ENCODE results near the gene WWOX. TPM values are rescaled to one million over a fixed set of nuclear protein-coding genes. Genes with fewer than 3 reads are reported as not detected.

Gene WWOX
- total RNA-seq, 4 donors from 2014 or later: 76.8 to 102 (median 83.6) TPM

- Histone ChIP-seq H3K4me1 (peaks cover 0 to 5% (median 0%) of the 10 kb centered on the region in 4 donors), H3K36me3 (no peaks in the 10 kb centered on the region), H3K27ac (no peak overlapping the region), H3K27me3 (no peaks in the 10 kb centered on the region), H3K4me3 (no peak overlapping the region), H3K9me3 (no peaks in the 10 kb centered on the region)
- 97 to 99% methylated on average over 2 of the region's 2 CpGs for WGBS, 2 donors
- DNase-seq (ENCODE audit: low spot score in 2 of 2): no peak
- TF ChIP-seq EP300 (IDR thresholded peaks at IDR 0.05) (no peak), POLR2A (IDR thresholded peaks at IDR 0.05) (no peak)
- TF ChIP-seq, protein P1, sequence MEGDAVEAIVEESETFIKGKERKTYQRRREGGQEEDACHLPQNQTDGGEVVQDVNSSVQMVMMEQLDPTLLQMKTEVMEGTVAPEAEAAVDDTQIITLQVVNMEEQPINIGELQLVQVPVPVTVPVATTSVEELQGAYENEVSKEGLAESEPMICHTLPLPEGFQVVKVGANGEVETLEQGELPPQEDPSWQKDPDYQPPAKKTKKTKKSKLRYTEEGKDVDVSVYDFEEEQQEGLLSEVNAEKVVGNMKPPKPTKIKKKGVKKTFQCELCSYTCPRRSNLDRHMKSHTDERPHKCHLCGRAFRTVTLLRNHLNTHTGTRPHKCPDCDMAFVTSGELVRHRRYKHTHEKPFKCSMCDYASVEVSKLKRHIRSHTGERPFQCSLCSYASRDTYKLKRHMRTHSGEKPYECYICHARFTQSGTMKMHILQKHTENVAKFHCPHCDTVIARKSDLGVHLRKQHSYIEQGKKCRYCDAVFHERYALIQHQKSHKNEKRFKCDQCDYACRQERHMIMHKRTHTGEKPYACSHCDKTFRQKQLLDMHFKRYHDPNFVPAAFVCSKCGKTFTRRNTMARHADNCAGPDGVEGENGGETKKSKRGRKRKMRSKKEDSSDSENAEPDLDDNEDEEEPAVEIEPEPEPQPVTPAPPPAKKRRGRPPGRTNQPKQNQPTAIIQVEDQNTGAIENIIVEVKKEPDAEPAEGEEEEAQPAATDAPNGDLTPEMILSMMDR (IDR thresholded peaks at IDR 0.05): no peak
Observed at GRCh38 chr16:79042141-79042540, 942.7 kb downstream of the WWOX start.

DNA sequence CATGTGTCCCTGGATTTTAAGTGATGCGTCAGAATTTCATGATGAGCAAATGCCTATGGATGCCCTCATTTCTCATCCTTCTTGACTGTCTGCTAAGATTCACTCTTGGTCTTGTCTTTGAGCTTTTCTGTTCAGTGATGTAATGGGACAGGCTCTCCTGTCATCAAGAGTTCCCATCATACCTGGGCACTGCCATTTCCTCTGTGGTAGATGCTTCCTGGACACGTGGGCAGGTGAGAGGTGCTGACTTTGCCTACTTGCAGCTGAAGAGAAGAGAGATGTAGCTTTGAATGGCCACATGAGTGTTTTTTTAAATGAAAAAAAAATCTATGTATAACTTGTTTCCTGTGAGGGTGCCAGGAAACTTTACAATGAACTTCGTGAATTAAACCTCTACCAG, 943.4 kb downstream of the WWOX start:
- no peak overlapping the region for H3K27ac ChIP-seq
- DNase-seq (ENCODE audit: low spot score in 2 of 2): no peak
- 64 to 65% methylated on average over 3 of the region's 3 CpGs for WGBS, 2 donors
- H3K36me3 ChIP-seq: no peaks in the 10 kb centered on the region
- H3K9me3 ChIP-seq: no peaks in the 10 kb centered on the region
- no peak for TF ChIP-seq EP300 (IDR thresholded peaks at IDR 0.05)
- no peak for TF ChIP-seq POLR2A (IDR thresholded peaks at IDR 0.05)
- TF ChIP-seq, protein P1 (IDR thresholded peaks at IDR 0.05): no peak
- no peak overlapping the region for H3K4me3 ChIP-seq
- peaks cover 0 to 2% (median 0%) of the 10 kb centered on the region in 4 donors for H3K4me1 ChIP-seq
- H3K27me3 ChIP-seq: no peaks in the 10 kb centered on the region

- Histone ChIP-seq H3K4me3 (no peak overlapping the region), H3K4me1 (no peaks in the 10 kb centered on the region), H3K27me3 (no peaks in the 10 kb centered on the region), H3K36me3 (no peaks in the 10 kb centered on the region), H3K9me3 (no peaks in the 10 kb centered on the region), H3K27ac (no peak overlapping the region)
- no peak for DNase-seq (ENCODE audit: low spot score in 2 of 2)
- TF ChIP-seq POLR2A (IDR thresholded peaks at IDR 0.05): no peak
- no peak for TF ChIP-seq EP300 (IDR thresholded peaks at IDR 0.05)
- TF ChIP-seq, protein P1 (IDR thresholded peaks at IDR 0.05): no peak
- 44 to 52% methylated on average over 2 of the region's 2 CpGs for WGBS, 2 donors
Observed at GRCh38 chr16:79045191-79045590, 945.7 kb downstream of the WWOX start.

- 82 to 83% methylated on average over 3 of the region's 3 CpGs for WGBS, 2 donors
- DNase-seq (ENCODE audit: low spot score in 2 of 2): no peak
- Histone ChIP-seq H3K27me3 (no peaks in the 10 kb centered on the region), H3K9me3 (no peaks in the 10 kb centered on the region), H3K36me3 (no peaks in the 10 kb centered on the region), H3K4me3 (no peak overlapping the region), H3K4me1 (no peaks in the 10 kb centered on the region), H3K27ac (no peak overlapping the region)
- TF ChIP-seq EP300 (IDR thresholded peaks at IDR 0.05): no peak
- TF ChIP-seq, protein P1 (IDR thresholded peaks at IDR 0.05): peak in 2 of 5 experiments; percentile 17 to 18
Observed at GRCh38 chr16:79047337-79047736, 947.9 kb downstream of the WWOX start.

- Histone ChIP-seq H3K9me3 (no peaks in the 10 kb centered on the region), H3K4me3 (no peak overlapping the region), H3K27ac (no peak overlapping the region), H3K36me3 (no peaks in the 10 kb centered on the region), H3K4me1 (no peaks in the 10 kb centered on the region), H3K27me3 (no peaks in the 10 kb centered on the region)
- TF ChIP-seq POLR2A (IDR thresholded peaks at IDR 0.05) (no peak), EP300 (IDR thresholded peaks at IDR 0.05) (no peak)
- TF ChIP-seq, protein P1 (IDR thresholded peaks at IDR 0.05): no peak
- DNase-seq (ENCODE audit: low spot score in 2 of 2): no peak
- WGBS, 2 donors: 96 to 98% methylated on average over 6 of the region's 6 CpGs
Observed at GRCh38 chr16:79049040-79049439, 949.6 kb downstream of the WWOX start.
